Measurements from ENCODE around the gene MACROD2.

DNA sequence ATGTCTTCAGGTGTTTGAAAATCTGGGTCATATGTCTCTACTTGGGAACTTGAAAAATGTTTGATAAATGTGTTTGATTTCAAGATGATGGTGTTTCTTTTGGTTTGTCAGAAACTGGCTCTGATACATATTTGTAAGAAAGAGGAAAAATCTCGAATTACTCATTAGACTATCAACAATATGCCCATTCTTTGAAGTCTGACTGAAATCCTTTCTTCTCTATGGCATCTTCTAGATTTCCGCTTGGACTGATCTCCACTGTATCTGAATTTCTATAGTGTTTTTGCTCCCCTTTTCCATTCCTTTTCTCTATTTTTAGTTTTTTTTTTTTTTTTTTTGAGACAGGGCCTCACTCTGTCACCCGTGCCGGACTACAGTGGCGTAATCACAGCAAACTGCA is 1481.5 kb downstream of the MACROD2 start:
- TF ChIP-seq, protein P1, sequence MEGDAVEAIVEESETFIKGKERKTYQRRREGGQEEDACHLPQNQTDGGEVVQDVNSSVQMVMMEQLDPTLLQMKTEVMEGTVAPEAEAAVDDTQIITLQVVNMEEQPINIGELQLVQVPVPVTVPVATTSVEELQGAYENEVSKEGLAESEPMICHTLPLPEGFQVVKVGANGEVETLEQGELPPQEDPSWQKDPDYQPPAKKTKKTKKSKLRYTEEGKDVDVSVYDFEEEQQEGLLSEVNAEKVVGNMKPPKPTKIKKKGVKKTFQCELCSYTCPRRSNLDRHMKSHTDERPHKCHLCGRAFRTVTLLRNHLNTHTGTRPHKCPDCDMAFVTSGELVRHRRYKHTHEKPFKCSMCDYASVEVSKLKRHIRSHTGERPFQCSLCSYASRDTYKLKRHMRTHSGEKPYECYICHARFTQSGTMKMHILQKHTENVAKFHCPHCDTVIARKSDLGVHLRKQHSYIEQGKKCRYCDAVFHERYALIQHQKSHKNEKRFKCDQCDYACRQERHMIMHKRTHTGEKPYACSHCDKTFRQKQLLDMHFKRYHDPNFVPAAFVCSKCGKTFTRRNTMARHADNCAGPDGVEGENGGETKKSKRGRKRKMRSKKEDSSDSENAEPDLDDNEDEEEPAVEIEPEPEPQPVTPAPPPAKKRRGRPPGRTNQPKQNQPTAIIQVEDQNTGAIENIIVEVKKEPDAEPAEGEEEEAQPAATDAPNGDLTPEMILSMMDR (IDR thresholded peaks at IDR 0.05): no peak
- TF ChIP-seq POLR2A (IDR thresholded peaks at IDR 0.05): no peak
